ENCODE measurements around the gene CYFIP1.

DNA sequence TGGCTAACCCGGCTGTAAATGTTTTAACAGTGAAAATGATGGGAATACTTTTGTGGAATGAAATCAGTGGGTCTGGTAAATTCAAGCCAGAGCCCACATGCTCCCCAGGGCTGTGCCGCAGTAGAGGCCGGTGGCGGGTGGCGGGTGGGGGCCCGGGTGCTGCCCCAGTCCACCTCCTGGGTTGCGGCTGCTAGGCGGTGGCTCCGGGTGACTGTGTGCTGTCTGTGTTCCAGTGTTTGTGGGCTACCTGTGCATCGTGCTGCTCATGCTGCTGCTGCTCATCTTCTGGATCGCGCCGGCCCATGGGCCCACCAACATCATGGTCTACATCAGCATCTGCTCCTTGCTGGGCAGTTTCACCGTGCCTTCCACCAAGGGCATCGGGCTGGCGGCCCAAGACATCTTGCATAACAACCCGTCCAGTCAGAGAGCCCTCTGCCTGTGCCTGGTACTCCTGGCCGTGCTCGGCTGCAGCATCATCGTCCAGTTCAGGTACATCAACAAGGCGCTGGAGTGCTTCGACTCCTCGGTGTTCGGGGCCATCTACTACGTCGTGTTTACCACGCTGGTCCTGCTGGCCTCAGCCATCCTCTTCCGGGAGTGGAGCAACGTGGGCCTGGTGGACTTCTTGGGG is 156.6 kb downstream of the CYFIP1 start:
- TF ChIP-seq, protein P1, sequence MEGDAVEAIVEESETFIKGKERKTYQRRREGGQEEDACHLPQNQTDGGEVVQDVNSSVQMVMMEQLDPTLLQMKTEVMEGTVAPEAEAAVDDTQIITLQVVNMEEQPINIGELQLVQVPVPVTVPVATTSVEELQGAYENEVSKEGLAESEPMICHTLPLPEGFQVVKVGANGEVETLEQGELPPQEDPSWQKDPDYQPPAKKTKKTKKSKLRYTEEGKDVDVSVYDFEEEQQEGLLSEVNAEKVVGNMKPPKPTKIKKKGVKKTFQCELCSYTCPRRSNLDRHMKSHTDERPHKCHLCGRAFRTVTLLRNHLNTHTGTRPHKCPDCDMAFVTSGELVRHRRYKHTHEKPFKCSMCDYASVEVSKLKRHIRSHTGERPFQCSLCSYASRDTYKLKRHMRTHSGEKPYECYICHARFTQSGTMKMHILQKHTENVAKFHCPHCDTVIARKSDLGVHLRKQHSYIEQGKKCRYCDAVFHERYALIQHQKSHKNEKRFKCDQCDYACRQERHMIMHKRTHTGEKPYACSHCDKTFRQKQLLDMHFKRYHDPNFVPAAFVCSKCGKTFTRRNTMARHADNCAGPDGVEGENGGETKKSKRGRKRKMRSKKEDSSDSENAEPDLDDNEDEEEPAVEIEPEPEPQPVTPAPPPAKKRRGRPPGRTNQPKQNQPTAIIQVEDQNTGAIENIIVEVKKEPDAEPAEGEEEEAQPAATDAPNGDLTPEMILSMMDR (IDR thresholded peaks at IDR 0.05; ENCODE audit: low read depth, low read length): no peak
- no peak for TF ChIP-seq POLR2A (IDR thresholded peaks at IDR 0.05; ENCODE audit: extremely low read depth, insufficient read length)

Measured in NB4 (cell line).